Fibroblast of skin of abdomen (primary cell): ENCODE measurements around the gene TMPRSS11F.

Experiments
- DNase-seq: peaks from one replicate; pipeline ENCODE4 v3.0.0-alpha.2; 2013

The TMPRSS11F gene

GRCh38 chr4:68077301-68077700, 52.4 kb downstream of the TMPRSS11F start:
- no peak for DNase-seq

DNA sequence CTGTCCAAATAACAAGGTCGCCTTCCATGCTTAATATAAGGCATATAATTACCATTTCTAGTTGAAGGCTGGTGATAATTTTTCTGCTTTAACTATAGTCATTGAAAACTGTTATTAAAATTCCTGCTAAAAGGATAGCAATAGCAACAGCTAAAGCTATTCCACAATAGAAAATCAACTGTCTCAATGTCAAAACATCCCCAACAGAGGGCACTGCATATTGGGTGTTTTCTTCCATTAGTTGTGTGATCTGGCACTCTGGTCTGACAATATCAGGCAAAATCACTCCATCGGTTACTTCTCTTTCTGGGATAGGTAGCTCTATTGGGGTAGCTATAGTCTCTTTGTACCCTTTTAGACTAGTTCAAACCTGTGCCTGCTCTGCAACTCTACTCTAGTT, 53.5 kb downstream of the TMPRSS11F start:
- no peak for DNase-seq

DNA sequence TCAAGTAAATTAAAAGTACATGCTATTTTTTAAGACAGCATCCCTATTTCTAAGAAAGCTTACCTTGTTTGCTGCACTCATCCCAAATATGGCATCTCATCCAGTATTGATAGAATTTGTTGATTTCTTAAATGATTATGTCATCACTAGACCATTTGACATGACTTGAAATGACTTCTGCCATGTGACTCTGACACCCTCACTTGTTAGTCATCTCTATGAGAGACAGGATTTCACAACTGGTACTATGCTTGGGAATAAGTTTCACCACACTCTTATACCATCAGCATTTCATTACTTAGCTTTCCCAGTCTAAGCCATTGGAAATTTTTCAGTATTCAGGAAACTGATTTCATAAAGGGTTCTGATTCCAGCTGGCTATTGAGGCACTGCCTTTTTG, 55.3 kb downstream of the TMPRSS11F start:
- no peak for DNase-seq

GRCh38 chr4:68070302-68070701, 59.4 kb downstream of the TMPRSS11F start:
- no peak for DNase-seq

- DNase-seq = no peak
These were observed 67.2 kb downstream of the TMPRSS11F start for GRCh38 chr4:68062501-68062900.

- no peak for DNase-seq
These were observed 91.4 kb downstream of the TMPRSS11F start for GRCh38 chr4:68038272-68038671.

GRCh38 chr4:68021185-68021584, 108.5 kb downstream of the TMPRSS11F start:
- peak; percentile 3 for DNase-seq

- DNase-seq = no peak
These were observed 118.0 kb downstream of the TMPRSS11F start for GRCh38 chr4:68011684-68012083.
